Bronchial epithelial cell (primary cell): ENCODE measurements around the gene HDAC9. TPM values are rescaled to one million over a fixed set of nuclear protein-coding genes. Genes with fewer than 3 reads are reported as not detected.

Experiments
- DNase-seq: peaks from one replicate; pipeline ENCODE4 v3.0.0-alpha.2; 2010; ENCODE audit warnings: low read depth
- FAIRE-seq: peaks from 2 replicates; lab custom pipeline; 2011; peaks lifted over from hg19 to GRCh38; lab: Jason Lieb, UNC
- H3K27me3 ChIP-seq: 2 replicates; pipeline ENCODE4 v1.5.1; 2011; ENCODE audit warnings: low read length; ENCODE audit not compliant: control insufficient read depth, insufficient read depth
- H3K36me3 ChIP-seq: 2 replicates; pipeline ENCODE4 v1.5.1; 2011; ENCODE audit warnings: low read length; ENCODE audit not compliant: control insufficient read depth, insufficient read depth
- H3K4me3 ChIP-seq: 2 replicates; pipeline ENCODE4 v1.5.1; 2011; ENCODE audit warnings: mild to moderate bottlenecking, low read depth, low read length, control low read depth
- total RNA-seq: library from RNA; depleted of rRNA; stranded (reverse); fragments of >200 nt; gene quantifications from 2 replicates; pipeline ENCODE4 v1.2.1, GENCODE V29; 2014
- TF ChIP-seq, protein P1 (sequence below): IDR thresholded peaks from 2 replicates; pipeline ENCODE4 v1.5.1; 2011; ENCODE audit warnings: mild to moderate bottlenecking, moderate library complexity, low read length, control low read depth, inconsistent platforms; ENCODE audit not compliant: insufficient read depth, severe bottlenecking

HDAC9 gene
- total RNA-seq, 1 donor from 2014 or later: 12.1 TPM

DNA sequence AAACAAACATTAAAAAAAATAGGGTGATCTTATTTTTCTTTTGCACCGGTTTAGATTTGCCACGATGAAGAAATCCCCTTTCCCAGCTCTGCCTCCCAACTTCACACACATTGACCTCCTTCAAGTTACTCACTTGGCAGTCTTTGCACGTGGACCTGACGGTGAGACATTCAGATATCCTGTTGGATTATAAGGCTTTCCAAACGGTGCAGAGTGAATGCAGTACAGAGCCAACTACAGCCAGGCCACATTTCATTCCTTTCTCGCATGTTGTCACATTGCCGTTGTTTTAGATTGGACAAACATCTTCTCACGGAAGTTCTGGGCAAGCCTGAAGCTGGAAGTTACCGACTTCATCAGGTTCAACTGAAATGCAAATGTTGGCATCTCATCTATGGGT is 159.2 kb downstream of the HDAC9 start:
- H3K4me3 ChIP-seq: no peak overlapping the region
- H3K27me3 ChIP-seq: no peaks in the 10 kb centered on the region
- DNase-seq (no peak), FAIRE-seq (peak; percentile 64)
- H3K36me3 ChIP-seq: no peaks in the 10 kb centered on the region
- TF ChIP-seq, protein P1, sequence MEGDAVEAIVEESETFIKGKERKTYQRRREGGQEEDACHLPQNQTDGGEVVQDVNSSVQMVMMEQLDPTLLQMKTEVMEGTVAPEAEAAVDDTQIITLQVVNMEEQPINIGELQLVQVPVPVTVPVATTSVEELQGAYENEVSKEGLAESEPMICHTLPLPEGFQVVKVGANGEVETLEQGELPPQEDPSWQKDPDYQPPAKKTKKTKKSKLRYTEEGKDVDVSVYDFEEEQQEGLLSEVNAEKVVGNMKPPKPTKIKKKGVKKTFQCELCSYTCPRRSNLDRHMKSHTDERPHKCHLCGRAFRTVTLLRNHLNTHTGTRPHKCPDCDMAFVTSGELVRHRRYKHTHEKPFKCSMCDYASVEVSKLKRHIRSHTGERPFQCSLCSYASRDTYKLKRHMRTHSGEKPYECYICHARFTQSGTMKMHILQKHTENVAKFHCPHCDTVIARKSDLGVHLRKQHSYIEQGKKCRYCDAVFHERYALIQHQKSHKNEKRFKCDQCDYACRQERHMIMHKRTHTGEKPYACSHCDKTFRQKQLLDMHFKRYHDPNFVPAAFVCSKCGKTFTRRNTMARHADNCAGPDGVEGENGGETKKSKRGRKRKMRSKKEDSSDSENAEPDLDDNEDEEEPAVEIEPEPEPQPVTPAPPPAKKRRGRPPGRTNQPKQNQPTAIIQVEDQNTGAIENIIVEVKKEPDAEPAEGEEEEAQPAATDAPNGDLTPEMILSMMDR: no peak

DNA sequence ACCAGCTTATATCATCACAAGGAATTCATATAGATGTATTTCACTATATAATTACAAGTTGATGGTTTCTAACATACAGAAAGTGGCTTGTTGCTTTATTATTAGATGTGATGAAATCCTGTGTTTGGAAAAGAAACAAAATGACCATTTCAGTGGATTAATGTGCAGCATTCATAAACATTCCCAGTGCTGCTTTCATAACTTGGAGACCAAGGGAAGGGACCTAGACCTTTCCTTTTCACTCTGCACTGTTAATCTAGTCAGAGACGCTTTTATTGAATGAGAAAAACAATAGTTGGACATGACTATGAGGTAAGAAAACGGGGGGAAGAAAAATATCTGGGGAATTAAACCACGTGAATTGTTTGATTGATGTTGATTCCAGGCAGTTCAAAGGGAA is 160.0 kb downstream of the HDAC9 start:
- H3K4me3 ChIP-seq: no peak overlapping the region
- no peak for DNase-seq
- TF ChIP-seq, protein P1: no peak
- no peaks in the 10 kb centered on the region for H3K27me3 ChIP-seq
- no peaks in the 10 kb centered on the region for H3K36me3 ChIP-seq
- FAIRE-seq: no peak

DNA sequence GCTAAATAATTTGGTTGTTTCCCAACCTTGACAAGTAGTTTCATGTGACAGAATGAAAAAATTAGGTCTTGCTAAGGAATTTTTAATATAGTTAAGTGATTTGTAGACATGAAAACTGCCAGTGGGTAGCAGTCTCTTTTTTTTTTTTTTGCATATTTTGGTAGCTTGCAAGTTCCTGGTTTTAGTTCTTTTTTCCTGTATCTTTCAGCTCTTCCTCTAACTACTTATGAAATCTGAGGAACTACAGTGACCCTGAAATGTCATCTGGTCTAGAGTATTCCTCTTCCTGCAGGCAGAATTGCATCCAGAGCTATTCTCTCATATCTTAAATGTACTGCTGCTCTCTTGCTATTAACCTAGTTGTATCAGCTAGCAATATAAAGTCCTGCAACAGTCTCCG is 160.4 kb downstream of the HDAC9 start:
- DNase-seq (no peak), FAIRE-seq (no peak)
- Histone ChIP-seq H3K36me3 (no peaks in the 10 kb centered on the region), H3K27me3 (no peaks in the 10 kb centered on the region), H3K4me3 (no peak overlapping the region)
- TF ChIP-seq, protein P1: no peak

DNA sequence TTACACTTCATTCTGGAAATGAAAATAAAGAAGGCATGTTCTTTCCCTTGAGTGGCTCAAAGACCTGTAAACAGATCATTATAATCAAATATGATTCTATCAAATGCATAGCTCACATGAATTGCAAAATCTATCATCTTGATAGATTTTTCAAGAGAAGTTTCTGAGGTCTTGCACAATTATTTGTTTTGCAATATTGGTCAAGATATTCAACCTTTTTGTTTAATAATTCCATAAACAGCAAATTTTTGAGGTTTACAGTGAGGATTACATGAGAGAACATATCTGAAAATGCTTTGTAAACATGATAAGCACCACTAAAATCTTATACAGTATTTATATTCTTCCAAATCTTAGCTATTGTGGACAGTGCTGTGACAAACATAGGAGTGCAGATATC is 160.8 kb downstream of the HDAC9 start:
- TF ChIP-seq, protein P1: no peak
- DNase-seq (no peak), FAIRE-seq (no peak)
- no peaks in the 10 kb centered on the region for H3K27me3 ChIP-seq
- H3K4me3 ChIP-seq: no peak overlapping the region
- H3K36me3 ChIP-seq: no peaks in the 10 kb centered on the region

DNA sequence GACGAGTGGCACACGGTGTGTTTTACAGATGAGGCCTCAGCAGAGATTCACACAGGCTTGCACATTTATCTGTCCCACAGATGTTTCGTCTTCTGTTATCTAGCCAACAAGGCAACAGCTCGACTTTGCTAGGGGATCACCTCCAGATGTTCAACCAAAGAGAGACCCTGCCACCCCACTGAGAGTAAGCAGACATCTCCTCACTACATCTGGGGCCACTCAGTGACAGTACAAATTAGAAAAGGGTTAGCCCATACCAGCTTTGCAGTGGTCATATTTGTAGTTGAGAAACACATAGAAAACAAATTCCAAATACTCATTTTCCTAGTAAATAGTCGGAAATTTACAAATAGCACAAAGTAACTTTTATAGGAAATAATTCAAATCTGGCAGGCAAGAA is 164.2 kb downstream of the HDAC9 start:
- DNase-seq (no peak), FAIRE-seq (no peak)
- Histone ChIP-seq H3K4me3 (no peak overlapping the region), H3K36me3 (no peaks in the 10 kb centered on the region), H3K27me3 (no peaks in the 10 kb centered on the region)
- TF ChIP-seq, protein P1: no peak

DNA sequence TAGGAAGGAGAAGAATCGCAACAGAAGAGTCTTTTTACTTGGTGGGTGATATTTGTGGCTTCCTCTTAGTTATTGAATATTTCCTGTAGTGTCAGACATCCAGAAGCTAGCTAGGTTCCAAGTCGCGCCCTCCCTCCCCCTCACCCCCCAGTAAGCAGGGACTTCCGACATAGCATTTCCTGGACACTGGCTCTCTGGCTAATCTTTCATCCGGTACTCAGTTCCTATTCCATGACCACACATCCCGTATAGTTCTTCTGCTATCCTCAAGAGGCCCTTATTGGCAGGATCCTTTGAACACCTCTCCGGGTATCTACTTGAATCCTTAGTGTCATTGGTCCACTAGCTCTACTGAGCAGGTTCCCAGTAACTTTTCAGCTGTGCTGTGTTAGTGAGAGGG is 167.8 kb downstream of the HDAC9 start:
- DNase-seq (no peak), FAIRE-seq (no peak)
- no peaks in the 10 kb centered on the region for H3K27me3 ChIP-seq
- H3K4me3 ChIP-seq: no peak overlapping the region
- TF ChIP-seq, protein P1: no peak
- no peaks in the 10 kb centered on the region for H3K36me3 ChIP-seq
